KMS-11 (cell line): ENCODE measurements around the gene MEX3D.

Source experiments
- H2AFZ ChIP-seq: fragments of 200-600 bp; sonication (generic); 2 replicates; pipeline ENCODE4 v1.6.1; 2016; ENCODE audit warnings: antibody characterized with exemption, mixed run types, low read depth
- H3K27ac ChIP-seq: fragments of 200-600 bp; sonication (generic); 2 replicates; pipeline ENCODE4 v1.6.1; 2016; ENCODE audit warnings: mild to moderate bottlenecking, mixed run types
- H3K27me3 ChIP-seq: fragments of 200-600 bp; sonication (generic); 2 replicates; pipeline ENCODE4 v1.6.1; 2017; ENCODE audit warnings: mild to moderate bottlenecking, low read depth, mixed run types, moderate library complexity; ENCODE audit not compliant: insufficient read depth
- H3K36me3 ChIP-seq: fragments of 200-600 bp; sonication (generic); 2 replicates; pipeline ENCODE4 v1.6.1; 2017; ENCODE audit warnings: mild to moderate bottlenecking, mixed run types; ENCODE audit not compliant: insufficient read depth
- H3K4me1 ChIP-seq: fragments of 200-600 bp; sonication (generic); 2 replicates; pipeline ENCODE4 v1.6.1; 2016; ENCODE audit warnings: mild to moderate bottlenecking, low read depth, mixed run types; ENCODE audit not compliant: poor library complexity, severe bottlenecking
- H3K4me2 ChIP-seq: fragments of 200-600 bp; sonication (generic); 2 replicates; pipeline ENCODE4 v1.7.0; 2016; ENCODE audit warnings: mild to moderate bottlenecking, mixed run types
- H3K4me3 ChIP-seq: fragments of 200-600 bp; sonication (generic); IDR thresholded peaks from 2 replicates; pipeline ENCODE4 v1.6.1; 2017; ENCODE audit warnings: low read depth, low read length, mixed read lengths; ENCODE audit not compliant: insufficient read depth
- H3K79me2 ChIP-seq: fragments of 200-600 bp; sonication (generic); 2 replicates; pipeline ENCODE4 v1.6.1; 2016; ENCODE audit warnings: low read depth, mixed run types; ENCODE audit not compliant: insufficient read depth
- H3K9ac ChIP-seq: fragments of 200-600 bp; sonication (generic); 2 replicates; pipeline ENCODE4 v1.6.1; 2016; ENCODE audit warnings: mild to moderate bottlenecking, mixed run types
- H4K20me1 ChIP-seq: fragments of 200-600 bp; sonication (generic); 2 replicates; pipeline ENCODE4 v1.6.1; 2016; ENCODE audit warnings: mild to moderate bottlenecking, mixed run types; ENCODE audit not compliant: insufficient read depth
- CTCF ChIP-seq: fragments of 200-600 bp; sonication (generic); conservative IDR thresholded peaks from 2 replicates; pipeline ENCODE4 v1.6.1; 2017; ENCODE audit warnings: low read depth, mild to moderate bottlenecking, antibody characterized with exemption, low read length, moderate library complexity, mixed read lengths

Gene MEX3D

DNA sequence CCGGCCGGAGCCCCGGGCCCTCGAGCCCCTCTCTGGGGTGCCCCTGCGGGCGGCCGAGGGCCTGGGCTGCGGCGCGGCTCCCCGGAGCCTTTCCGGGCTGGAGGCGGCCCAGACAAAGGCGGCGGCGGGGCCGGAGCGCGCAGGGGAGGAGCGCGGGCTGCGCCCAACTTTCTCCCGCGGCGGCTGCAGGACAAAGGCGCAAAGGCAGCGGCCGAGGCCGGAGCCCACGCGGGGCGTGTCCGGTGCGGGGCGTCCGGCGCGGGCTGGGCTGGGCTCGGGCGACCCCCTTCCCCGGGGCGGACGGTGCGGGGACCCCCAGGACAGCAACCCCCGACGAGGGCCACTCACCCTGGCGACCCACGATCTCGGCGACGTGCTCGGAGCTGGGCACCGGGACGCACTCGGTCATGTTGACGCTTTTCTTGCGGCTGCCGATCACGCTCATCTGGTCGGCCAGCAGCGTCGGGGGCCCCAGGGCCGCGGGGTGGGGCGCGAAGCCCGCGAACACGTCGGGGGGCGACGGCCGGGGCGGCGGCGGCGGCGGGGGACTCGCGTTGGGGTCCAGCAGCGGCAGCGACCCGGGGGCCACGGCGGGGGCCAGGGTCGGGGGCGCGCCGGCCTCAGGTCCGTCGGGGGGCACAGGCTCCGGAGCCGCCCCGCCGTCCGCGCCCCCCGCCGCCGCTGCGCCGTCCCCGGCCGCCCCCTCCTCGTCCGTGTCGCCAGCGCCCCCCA, 843 bp downstream of the MEX3D start:
- Histone ChIP-seq H3K79me2 (no peaks in the 10 kb centered on the region), H3K9ac (no peak overlapping the region), H3K4me2 (no peak overlapping the region), H3K4me3 (no peak overlapping the region), H3K27ac (no peak overlapping the region), H3K4me1 (peaks cover 8% of the 10 kb centered on the region), H4K20me1 (no peaks in the 10 kb centered on the region), H3K27me3 (peaks cover 26% of the 10 kb centered on the region), H3K36me3 (no peaks in the 10 kb centered on the region), H2AFZ (no peak overlapping the region)
- no peak for TF ChIP-seq CTCF

GRCh38 chr19:1566392-1567115, 1.6 kb downstream of the MEX3D start:
- H3K4me2 ChIP-seq: no peak overlapping the region
- H4K20me1 ChIP-seq: no peaks in the 10 kb centered on the region
- H3K79me2 ChIP-seq: no peaks in the 10 kb centered on the region
- H3K27me3 ChIP-seq: peaks cover 26% of the 10 kb centered on the region
- TF ChIP-seq CTCF: no peak
- H3K27ac ChIP-seq: no peak overlapping the region
- H2AFZ ChIP-seq: no peak overlapping the region
- H3K4me1 ChIP-seq: peaks cover 8% of the 10 kb centered on the region
- no peak overlapping the region for H3K9ac ChIP-seq
- H3K36me3 ChIP-seq: no peaks in the 10 kb centered on the region
- no peak overlapping the region for H3K4me3 ChIP-seq

DNA sequence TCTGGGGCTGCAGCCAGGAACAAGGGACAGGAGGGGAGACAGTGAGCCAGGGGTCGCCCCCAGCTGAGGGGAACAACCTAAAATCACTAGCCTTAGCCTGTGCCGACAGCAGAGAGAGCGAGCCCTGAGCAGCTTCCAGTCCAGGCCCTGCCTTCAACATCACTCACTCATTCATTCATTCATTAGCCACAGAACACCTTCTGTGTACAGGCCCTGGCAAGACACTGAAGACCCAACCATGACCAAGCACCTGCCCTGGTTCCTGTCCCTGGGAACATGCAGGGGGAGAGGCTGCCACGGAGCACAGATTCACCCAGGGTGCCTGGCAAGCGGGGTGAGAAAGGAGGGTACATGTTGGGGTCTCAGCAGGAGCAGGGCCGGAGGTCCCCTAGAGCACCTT, 4.9 kb downstream of the MEX3D start:
- no peak overlapping the region for H3K4me3 ChIP-seq
- no peak overlapping the region for H2AFZ ChIP-seq
- no peaks in the 10 kb centered on the region for H3K79me2 ChIP-seq
- no peak overlapping the region for H3K4me2 ChIP-seq
- H3K36me3 ChIP-seq: no peaks in the 10 kb centered on the region
- no peaks in the 10 kb centered on the region for H4K20me1 ChIP-seq
- no peak for TF ChIP-seq CTCF
- H3K27ac ChIP-seq: no peak overlapping the region
- no peaks in the 10 kb centered on the region for H3K27me3 ChIP-seq
- H3K9ac ChIP-seq: no peak overlapping the region
- H3K4me1 ChIP-seq: no peaks in the 10 kb centered on the region

- H3K4me2 ChIP-seq: no peak overlapping the region
- H2AFZ ChIP-seq: no peak overlapping the region
- no peaks in the 10 kb centered on the region for H3K36me3 ChIP-seq
- no peak for TF ChIP-seq CTCF
- no peaks in the 10 kb centered on the region for H4K20me1 ChIP-seq
- no peaks in the 10 kb centered on the region for H3K79me2 ChIP-seq
- no peaks in the 10 kb centered on the region for H3K4me1 ChIP-seq
- H3K27ac ChIP-seq: no peak overlapping the region
- H3K27me3 ChIP-seq: no peaks in the 10 kb centered on the region
- H3K9ac ChIP-seq: no peak overlapping the region
- H3K4me3 ChIP-seq: no peak overlapping the region
These were observed 6.8 kb downstream of the MEX3D start for GRCh38 chr19:1561236-1561842.
